ENCODE results near the gene ACAA2.
"Not testable (repeated sequence)": the region's sequence is repeated elsewhere in the genome, so short reads cannot be mapped to it uniquely, and the experiment has no call there.

The ACAA2 gene

DNA sequence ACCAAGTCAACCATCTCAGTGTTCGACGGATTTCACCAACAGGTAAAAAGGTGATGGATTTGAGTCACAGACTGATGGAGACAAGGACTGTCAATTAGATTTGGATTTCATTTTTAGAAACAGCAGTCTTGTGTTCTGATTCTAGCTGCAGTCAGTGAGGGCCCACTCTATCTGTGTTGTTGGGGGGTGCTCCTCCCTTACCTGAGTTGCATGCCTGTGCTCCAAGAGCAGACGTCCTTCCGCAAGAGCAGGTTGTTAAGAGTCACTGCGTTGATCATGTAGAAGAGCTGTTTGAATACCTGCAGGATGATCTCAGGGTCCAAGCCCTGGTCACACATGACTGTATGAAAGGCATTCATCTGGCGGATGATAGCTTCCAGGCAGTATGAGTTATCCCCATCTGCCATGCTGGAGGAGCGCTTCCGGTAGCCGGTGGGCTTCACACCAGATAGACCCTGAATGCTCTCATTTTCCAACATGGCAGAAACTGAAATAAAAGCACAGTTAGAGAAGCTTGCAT is 24.0 kb upstream of the ACAA2 start:
- H3K27ac ChIP-seq (ENCODE audit: low read depth in 2 of 2, low read length in 2 of 2); H3K9ac ChIP-seq (ENCODE audit: low read depth in 1 of 2, low read length in 2 of 2); H3K9me3 ChIP-seq (ENCODE audit: control insufficient read depth in 2 of 2, low read length in 2 of 2); H3K4me1 ChIP-seq (ENCODE audit: control insufficient read depth in 2 of 2, insufficient read depth in 2 of 2, low read length in 2 of 2); H3K4me3 ChIP-seq (ENCODE audit: low read length in 2 of 2); H3K27me3 ChIP-seq (ENCODE audit: control insufficient read depth in 2 of 2, insufficient read depth in 2 of 2, low read length in 2 of 2): not testable (repeated sequence)
- peaks cover 37 to 51% of the 10 kb centered on the region in 2 donors for H3K36me3 ChIP-seq (ENCODE audit: control insufficient read depth in 2 of 2, insufficient read depth in 2 of 2, low read length in 2 of 2)

DNA sequence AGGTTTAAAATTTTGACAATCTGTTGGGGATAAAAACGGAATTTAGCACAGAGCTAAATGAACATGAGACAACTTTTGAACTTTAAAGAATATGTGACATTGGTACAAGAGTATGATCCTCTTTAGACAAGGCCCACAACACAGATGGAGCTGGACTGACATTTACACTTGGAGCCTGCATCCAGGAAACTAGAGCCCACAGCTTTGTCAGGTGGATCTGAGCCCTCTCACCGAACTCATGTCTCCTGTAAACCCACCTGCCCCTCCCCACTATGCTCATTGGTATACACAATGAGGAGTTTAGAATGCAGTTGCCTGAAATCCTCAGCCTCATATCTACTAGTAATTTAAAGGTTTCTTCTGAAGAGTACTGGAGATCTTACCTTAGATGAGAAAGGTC is 22.1 kb upstream of the ACAA2 start:
- Histone ChIP-seq H3K36me3 (ENCODE audit: control insufficient read depth in 2 of 2, insufficient read depth in 2 of 2, low read length in 2 of 2) (peaks cover 36 to 41% of the 10 kb centered on the region in 2 donors), H3K4me3 (ENCODE audit: low read length in 2 of 2) (no peak overlapping the region), H3K9ac (ENCODE audit: low read depth in 1 of 2, low read length in 2 of 2) (no peak overlapping the region), H3K27ac (ENCODE audit: low read depth in 2 of 2, low read length in 2 of 2) (no peak overlapping the region), H3K27me3 (ENCODE audit: control insufficient read depth in 2 of 2, insufficient read depth in 2 of 2, low read length in 2 of 2) (no peaks in the 10 kb centered on the region), H3K9me3 (ENCODE audit: control insufficient read depth in 2 of 2, low read length in 2 of 2) (no peaks in the 10 kb centered on the region), H3K4me1 (ENCODE audit: control insufficient read depth in 2 of 2, insufficient read depth in 2 of 2, low read length in 2 of 2) (no peaks in the 10 kb centered on the region)

DNA sequence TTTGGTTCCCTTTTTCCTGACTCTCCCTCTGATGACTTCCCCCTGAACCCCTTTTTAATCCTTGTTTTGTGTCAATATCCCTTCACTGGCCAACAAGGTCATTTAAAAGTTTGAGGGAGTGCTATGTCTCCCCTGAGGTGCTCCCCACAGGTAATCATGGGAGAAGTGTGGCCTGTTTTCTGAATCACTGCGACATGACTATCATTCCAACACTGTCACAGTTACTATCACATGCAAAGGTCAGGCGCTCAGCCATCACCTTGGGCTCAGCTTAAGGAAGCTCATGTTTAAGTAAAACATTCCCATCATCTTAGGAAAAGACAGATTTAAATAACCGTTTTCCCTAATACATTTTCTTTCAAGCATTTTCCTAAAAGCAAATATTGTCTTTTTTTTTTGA is 20.9 kb upstream of the ACAA2 start:
- Histone ChIP-seq H3K9me3 (ENCODE audit: control insufficient read depth in 2 of 2, low read length in 2 of 2) (no peaks in the 10 kb centered on the region), H3K27me3 (ENCODE audit: control insufficient read depth in 2 of 2, insufficient read depth in 2 of 2, low read length in 2 of 2) (no peaks in the 10 kb centered on the region), H3K9ac (ENCODE audit: low read depth in 1 of 2, low read length in 2 of 2) (no peak overlapping the region), H3K4me3 (ENCODE audit: low read length in 2 of 2) (no peak overlapping the region), H3K27ac (ENCODE audit: low read depth in 2 of 2, low read length in 2 of 2) (no peak overlapping the region), H3K36me3 (ENCODE audit: control insufficient read depth in 2 of 2, insufficient read depth in 2 of 2, low read length in 2 of 2) (peaks cover 28 to 35% of the 10 kb centered on the region in 2 donors), H3K4me1 (ENCODE audit: control insufficient read depth in 2 of 2, insufficient read depth in 2 of 2, low read length in 2 of 2) (no peaks in the 10 kb centered on the region)

DNA sequence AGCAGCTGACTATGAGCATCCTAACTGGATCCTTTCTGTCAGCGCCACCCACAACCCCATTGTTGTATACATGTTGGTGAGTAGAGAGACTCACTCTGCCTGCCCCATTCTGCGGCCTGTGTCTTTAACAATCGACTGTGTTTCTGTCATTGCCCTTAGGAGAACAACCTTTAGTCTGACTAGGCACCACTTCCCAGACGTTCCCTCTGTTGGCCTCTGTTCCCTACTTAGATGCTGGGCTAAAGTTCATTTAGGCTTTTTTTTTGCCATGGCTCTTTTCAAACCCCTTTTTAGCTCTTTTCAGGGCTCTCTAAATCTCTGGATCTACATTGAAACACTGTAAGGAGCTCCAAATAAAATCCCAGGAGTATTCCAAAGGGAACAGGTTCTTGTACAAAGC is 20.5 kb upstream of the ACAA2 start:
- H3K4me1 ChIP-seq (ENCODE audit: control insufficient read depth in 2 of 2, insufficient read depth in 2 of 2, low read length in 2 of 2), result no peaks in the 10 kb centered on the region
- H3K4me3 ChIP-seq (ENCODE audit: low read length in 2 of 2), result no peak overlapping the region
- H3K9ac ChIP-seq (ENCODE audit: low read depth in 1 of 2, low read length in 2 of 2), result no peak overlapping the region
- no peaks in the 10 kb centered on the region for H3K9me3 ChIP-seq (ENCODE audit: control insufficient read depth in 2 of 2, low read length in 2 of 2)
- no peak overlapping the region for H3K27ac ChIP-seq (ENCODE audit: low read depth in 2 of 2, low read length in 2 of 2)
- H3K27me3 ChIP-seq (ENCODE audit: control insufficient read depth in 2 of 2, insufficient read depth in 2 of 2, low read length in 2 of 2), result no peaks in the 10 kb centered on the region
- peaks cover 24 to 31% of the 10 kb centered on the region in 2 donors for H3K36me3 ChIP-seq (ENCODE audit: control insufficient read depth in 2 of 2, insufficient read depth in 2 of 2, low read length in 2 of 2)

DNA sequence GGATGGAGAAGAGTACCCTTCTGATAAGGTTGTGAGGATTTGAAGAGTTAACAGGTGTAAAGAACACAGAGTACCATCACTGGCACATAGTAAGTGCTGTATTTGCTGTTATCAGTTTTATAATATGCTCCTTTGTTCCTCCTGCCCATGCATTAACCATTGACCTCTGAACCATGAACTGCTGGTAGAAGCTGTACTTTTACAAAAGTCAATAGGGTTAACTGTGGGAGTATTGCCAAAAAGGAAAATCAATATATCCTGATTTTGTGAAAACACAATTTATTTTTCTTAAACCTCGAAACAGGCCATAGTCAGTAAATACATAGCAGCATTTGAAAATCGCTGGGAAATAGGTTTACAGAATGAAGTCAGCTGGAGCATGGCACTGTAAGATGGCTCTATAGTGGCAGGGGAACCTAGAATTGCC is 18.9 kb upstream of the ACAA2 start:
- Histone ChIP-seq H3K9ac (ENCODE audit: low read depth in 1 of 2, low read length in 2 of 2) (no peak overlapping the region), H3K4me3 (ENCODE audit: low read length in 2 of 2) (no peak overlapping the region), H3K27ac (ENCODE audit: low read depth in 2 of 2, low read length in 2 of 2) (no peak overlapping the region), H3K9me3 (ENCODE audit: control insufficient read depth in 2 of 2, low read length in 2 of 2) (no peaks in the 10 kb centered on the region), H3K4me1 (ENCODE audit: control insufficient read depth in 2 of 2, insufficient read depth in 2 of 2, low read length in 2 of 2) (no peaks in the 10 kb centered on the region), H3K36me3 (ENCODE audit: control insufficient read depth in 2 of 2, insufficient read depth in 2 of 2, low read length in 2 of 2) (peaks cover 14 to 17% of the 10 kb centered on the region in 2 donors), H3K27me3 (ENCODE audit: control insufficient read depth in 2 of 2, insufficient read depth in 2 of 2, low read length in 2 of 2) (no peaks in the 10 kb centered on the region)

DNA sequence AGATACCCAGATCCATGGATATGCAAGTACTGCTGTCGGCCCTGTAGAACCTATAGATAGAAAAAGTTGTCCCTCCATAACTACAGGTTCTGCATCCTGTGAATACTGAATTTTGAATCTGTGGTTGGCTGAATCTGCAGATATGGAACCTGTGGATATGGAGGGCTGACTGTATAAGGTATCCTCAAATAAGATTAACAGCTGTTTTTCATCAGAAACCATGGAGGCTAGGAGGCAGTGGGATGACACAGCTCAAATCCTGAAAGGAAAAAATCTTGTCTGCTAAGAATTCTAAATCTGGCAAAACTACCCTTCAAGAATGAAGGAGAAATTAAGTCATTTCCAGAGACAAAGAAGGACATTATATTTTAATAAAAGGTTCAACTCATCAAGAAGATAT is 14.7 kb upstream of the ACAA2 start:
- H3K4me1 ChIP-seq (ENCODE audit: control insufficient read depth in 2 of 2, insufficient read depth in 2 of 2, low read length in 2 of 2), result no peaks in the 10 kb centered on the region
- H3K4me3 ChIP-seq (ENCODE audit: low read length in 2 of 2), result no peak overlapping the region
- H3K27ac ChIP-seq (ENCODE audit: low read depth in 2 of 2, low read length in 2 of 2), result no peak overlapping the region
- H3K9me3 ChIP-seq (ENCODE audit: control insufficient read depth in 2 of 2, low read length in 2 of 2), result no peaks in the 10 kb centered on the region
- H3K36me3 ChIP-seq (ENCODE audit: control insufficient read depth in 2 of 2, insufficient read depth in 2 of 2, low read length in 2 of 2), result peaks cover 5 to 23% of the 10 kb centered on the region in 2 donors
- no peaks in the 10 kb centered on the region for H3K27me3 ChIP-seq (ENCODE audit: control insufficient read depth in 2 of 2, insufficient read depth in 2 of 2, low read length in 2 of 2)
- H3K9ac ChIP-seq (ENCODE audit: low read depth in 1 of 2, low read length in 2 of 2), result no peak overlapping the region

DNA sequence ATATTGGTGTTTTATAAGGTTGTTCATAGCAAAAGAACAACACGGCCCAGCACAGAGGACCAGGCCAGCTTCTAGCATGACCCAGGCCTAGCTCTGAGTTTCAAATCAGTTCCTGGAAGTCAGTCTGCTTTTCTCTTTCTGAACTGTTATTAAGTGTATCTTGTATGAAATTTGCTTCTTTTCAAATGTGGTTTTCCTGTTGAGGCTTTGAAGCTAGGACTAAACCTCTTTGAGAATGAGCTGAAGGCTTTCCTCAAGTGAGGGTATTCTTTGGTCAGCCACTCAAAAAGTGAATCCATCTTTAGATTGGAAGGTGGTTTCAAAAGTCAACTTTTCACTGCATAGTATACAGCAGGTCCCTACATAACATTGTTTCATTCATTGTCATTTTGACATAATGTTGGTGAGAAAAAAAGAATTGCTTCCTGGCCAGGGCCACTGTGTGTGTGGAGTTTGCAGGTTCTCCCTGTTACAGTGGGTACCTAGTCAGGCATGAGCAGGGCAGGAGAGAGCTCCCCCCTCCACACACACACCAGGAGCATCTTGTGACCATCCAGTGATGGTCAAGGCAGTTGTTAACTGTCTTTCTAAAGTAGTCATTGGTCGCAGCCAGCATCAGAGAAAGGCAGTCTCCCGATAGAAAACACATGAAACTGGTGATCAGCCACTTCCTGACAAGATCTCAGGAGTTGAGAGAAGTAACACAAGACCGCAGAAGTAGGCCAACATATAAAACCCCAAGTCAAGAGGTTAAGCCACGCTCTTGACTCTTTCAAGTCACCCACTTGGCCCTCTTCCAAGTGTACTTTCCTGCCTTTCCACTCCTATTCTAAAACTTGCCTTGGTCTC is 6.7 kb upstream of the ACAA2 start:
- H3K27ac ChIP-seq (ENCODE audit: low read depth in 2 of 2, low read length in 2 of 2), result peak overlapping the region in 1 of 2 donors; percentile 26
- H3K9me3 ChIP-seq (ENCODE audit: control insufficient read depth in 2 of 2, low read length in 2 of 2), result no peaks in the 10 kb centered on the region
- no peak overlapping the region for H3K4me3 ChIP-seq (ENCODE audit: low read length in 2 of 2)
- peaks cover 0 to 8% of the 10 kb centered on the region in 2 donors for H3K36me3 ChIP-seq (ENCODE audit: control insufficient read depth in 2 of 2, insufficient read depth in 2 of 2, low read length in 2 of 2)
- no peak overlapping the region for H3K9ac ChIP-seq (ENCODE audit: low read depth in 1 of 2, low read length in 2 of 2)
- peaks cover 0 to 6% of the 10 kb centered on the region in 2 donors for H3K4me1 ChIP-seq (ENCODE audit: control insufficient read depth in 2 of 2, insufficient read depth in 2 of 2, low read length in 2 of 2)
- no peaks in the 10 kb centered on the region for H3K27me3 ChIP-seq (ENCODE audit: control insufficient read depth in 2 of 2, insufficient read depth in 2 of 2, low read length in 2 of 2)

DNA sequence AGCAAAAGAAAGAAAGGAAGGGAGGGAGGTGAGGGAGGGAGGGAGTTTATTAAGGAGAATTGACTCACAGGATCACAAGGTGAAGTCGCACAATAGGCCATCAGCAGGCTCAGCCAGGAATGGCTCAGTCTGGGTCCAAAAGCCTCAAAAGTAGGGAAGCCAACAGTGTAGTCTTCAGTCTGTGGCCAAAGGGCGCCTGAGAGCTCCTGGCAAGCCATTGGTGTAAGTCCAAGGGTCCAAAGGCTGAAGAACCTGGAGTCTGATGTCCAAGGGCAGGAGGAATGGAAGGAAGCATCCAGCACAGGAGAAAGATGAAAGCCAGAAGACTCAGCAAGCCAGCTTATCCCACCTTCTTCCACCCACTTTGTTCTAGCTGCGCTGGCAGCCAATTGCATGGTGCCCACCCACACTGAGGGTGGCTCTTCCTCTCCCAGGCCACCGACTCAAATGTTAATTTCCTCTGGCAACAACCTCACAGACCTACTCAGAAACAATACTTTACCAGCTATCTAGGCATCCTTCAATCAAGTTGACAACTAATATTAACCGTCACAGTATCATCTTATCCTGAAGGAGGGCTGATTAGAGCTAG is 5.8 kb upstream of the ACAA2 start:
- Histone ChIP-seq H3K36me3 (ENCODE audit: control insufficient read depth in 2 of 2, insufficient read depth in 2 of 2, low read length in 2 of 2) (peaks cover 0 to 5% of the 10 kb centered on the region in 2 donors), H3K9ac (ENCODE audit: low read depth in 1 of 2, low read length in 2 of 2) (no peak overlapping the region), H3K27me3 (ENCODE audit: control insufficient read depth in 2 of 2, insufficient read depth in 2 of 2, low read length in 2 of 2) (no peaks in the 10 kb centered on the region), H3K27ac (ENCODE audit: low read depth in 2 of 2, low read length in 2 of 2) (no peak overlapping the region), H3K9me3 (ENCODE audit: control insufficient read depth in 2 of 2, low read length in 2 of 2) (no peaks in the 10 kb centered on the region), H3K4me1 (ENCODE audit: control insufficient read depth in 2 of 2, insufficient read depth in 2 of 2, low read length in 2 of 2) (peaks cover 2 to 12% of the 10 kb centered on the region in 2 donors), H3K4me3 (ENCODE audit: low read length in 2 of 2) (no peak overlapping the region)

DNA sequence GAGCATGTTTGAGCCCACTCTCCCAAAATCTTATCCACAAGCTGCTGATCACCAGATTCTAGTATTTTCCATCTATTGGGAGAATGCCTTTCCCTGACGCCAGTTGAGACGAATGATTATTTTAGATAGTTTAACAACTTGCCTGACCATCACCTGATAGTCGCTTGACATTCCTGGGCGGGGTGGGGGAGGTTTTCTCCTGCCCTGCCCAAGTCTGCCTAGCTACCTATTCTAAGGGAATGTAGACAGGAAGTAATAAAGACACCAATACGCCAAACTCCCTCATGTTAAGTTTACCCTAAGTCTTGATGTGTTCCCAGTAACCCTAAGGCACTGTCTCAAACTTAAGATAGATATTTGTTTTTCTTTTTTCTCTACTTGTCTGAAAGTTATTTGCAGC is 4.6 kb upstream of the ACAA2 start:
- Histone ChIP-seq H3K4me1 (ENCODE audit: control insufficient read depth in 2 of 2, insufficient read depth in 2 of 2, low read length in 2 of 2) (peaks cover 3 to 12% of the 10 kb centered on the region in 2 donors), H3K9me3 (ENCODE audit: control insufficient read depth in 2 of 2, low read length in 2 of 2) (no peaks in the 10 kb centered on the region)

DNA sequence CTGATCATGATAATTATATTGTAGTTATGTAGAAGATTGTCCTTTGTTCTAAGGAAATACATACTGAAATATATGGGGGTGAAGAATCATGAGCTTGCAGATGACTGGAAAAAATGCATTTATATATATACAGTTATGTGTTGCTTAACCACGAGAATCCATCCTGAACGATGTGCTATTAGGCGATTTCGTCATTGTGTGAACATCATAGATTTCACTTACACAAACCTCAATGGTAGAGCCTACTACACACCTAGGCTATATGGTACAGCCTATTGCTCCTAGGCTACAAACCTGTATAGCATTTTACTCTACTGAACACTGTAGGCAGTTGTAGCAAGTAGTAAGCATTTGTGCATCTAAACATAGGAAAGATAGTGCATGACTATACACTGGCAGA is 2.6 kb upstream of the ACAA2 start:
- no peaks in the 10 kb centered on the region for H3K9me3 ChIP-seq (ENCODE audit: control insufficient read depth in 2 of 2, low read length in 2 of 2)
- no peaks in the 10 kb centered on the region for H3K27me3 ChIP-seq (ENCODE audit: control insufficient read depth in 2 of 2, insufficient read depth in 2 of 2, low read length in 2 of 2)
- no peak overlapping the region for H3K4me3 ChIP-seq (ENCODE audit: low read length in 2 of 2)
- H3K27ac ChIP-seq (ENCODE audit: low read depth in 2 of 2, low read length in 2 of 2), result no peak overlapping the region
- no peak overlapping the region for H3K9ac ChIP-seq (ENCODE audit: low read depth in 1 of 2, low read length in 2 of 2)
- H3K4me1 ChIP-seq (ENCODE audit: control insufficient read depth in 2 of 2, insufficient read depth in 2 of 2, low read length in 2 of 2), result peaks cover 10 to 31% of the 10 kb centered on the region in 2 donors
- H3K36me3 ChIP-seq (ENCODE audit: control insufficient read depth in 2 of 2, insufficient read depth in 2 of 2, low read length in 2 of 2), result peaks cover 0 to 2% of the 10 kb centered on the region in 2 donors

More for the DNA sequence above, 4.6 kb upstream of the ACAA2 start:
- H3K9ac ChIP-seq (ENCODE audit: low read depth in 1 of 2, low read length in 2 of 2), result no peak overlapping the region
- H3K27me3 ChIP-seq (ENCODE audit: control insufficient read depth in 2 of 2, insufficient read depth in 2 of 2, low read length in 2 of 2), result no peaks in the 10 kb centered on the region
- H3K36me3 ChIP-seq (ENCODE audit: control insufficient read depth in 2 of 2, insufficient read depth in 2 of 2, low read length in 2 of 2), result peaks cover 0 to 2% of the 10 kb centered on the region in 2 donors
- H3K27ac ChIP-seq (ENCODE audit: low read depth in 2 of 2, low read length in 2 of 2), result peak overlapping the region in 1 of 2 donors; percentile 64
- no peak overlapping the region for H3K4me3 ChIP-seq (ENCODE audit: low read length in 2 of 2)
